Measurements from ENCODE around the gene ITGA11. TPM values are rescaled to one million over a fixed set of nuclear protein-coding genes. Genes with fewer than 3 reads are reported as not detected.

Gene ITGA11
- total RNA-seq, 2 experiments from 2014 or later: under 0.01 TPM; not detected in 1

- TF ChIP-seq CTCF (conservative IDR thresholded peaks at IDR 0.05; ENCODE audit: low read length) (no peak), EZH2phosphoT487 (IDR thresholded peaks at IDR 0.05; ENCODE audit: borderline replicate concordance, low read depth, low read length) (no peak)
- ChIA-PET CTCF (ENCODE audit: unreplicated experiment) (no interaction called here), POLR2A (interaction anchor here (1.7 to 1.9 kb wide), 2 partner anchors 18 to 20 kb away, joined by 4 read pairs; no protein-coding TSS in a partner anchor)
- BruUV-seq (replicated peaks): no TSS peak
- peaks cover 25% of the 10 kb centered on the region for H3K4me1 ChIP-seq (ENCODE audit: insufficient read depth, low read length, poor library complexity, severe bottlenecking)
- H3K36me3 ChIP-seq (ENCODE audit: insufficient read depth, low read length): peaks cover 16% of the 10 kb centered on the region; the same call in 1 of the 2 replicates
- H3K4me2 ChIP-seq (ENCODE audit: low read length): peak overlapping the region; percentile 95
- H3K9me3 ChIP-seq (ENCODE audit: low read length): no peaks in the 10 kb centered on the region
- H3K79me2 ChIP-seq (ENCODE audit: insufficient read depth, low read depth, low read length): peaks cover 33% of the 10 kb centered on the region
- peaks cover 25% of the 10 kb centered on the region for H4K20me1 ChIP-seq (ENCODE audit: insufficient read depth, low read length)
- peak overlapping the region; percentile 82 for H3K4me3 ChIP-seq (ENCODE audit: low read depth, low read length, poor library complexity, severe bottlenecking)
- peak overlapping the region; percentile 89 for H2AFZ ChIP-seq (ENCODE audit: low read length)
- intact Hi-C loops (cut with micrococcal nuclease; ENCODE audit: unreplicated experiment): loop anchor here (5.0 kb wide), 1 partner anchor 494 kb away; no protein-coding TSS in a partner anchor
- H3K9me2 ChIP-seq (ENCODE audit: insufficient read depth, low read length): no peaks in the 10 kb centered on the region
- no peak for DNase-seq (ENCODE audit: low spot score)
- H3K27ac ChIP-seq (ENCODE audit: low read depth, low read length, poor library complexity, severe bottlenecking): no peak overlapping the region
These were observed 155.3 kb downstream of the ITGA11 start for GRCh38 chr15:68276668-68277067.

GRCh38 chr15:68275165-68275746 lies 156.7 kb downstream of the ITGA11 start:
- Histone ChIP-seq H2AFZ (ENCODE audit: low read length) (no peak overlapping the region), H3K9me3 (ENCODE audit: low read length) (no peaks in the 10 kb centered on the region), H3K27ac (ENCODE audit: low read depth, low read length, poor library complexity, severe bottlenecking) (no peak overlapping the region), H4K20me1 (ENCODE audit: insufficient read depth, low read length) (peaks cover 15% of the 10 kb centered on the region), H3K4me2 (ENCODE audit: low read length) (no peak overlapping the region), H3K36me3 (ENCODE audit: insufficient read depth, low read length) (peaks cover 6% of the 10 kb centered on the region; the same call in 1 of the 2 replicates), H3K9me2 (ENCODE audit: insufficient read depth, low read length) (no peaks in the 10 kb centered on the region), H3K4me3 (ENCODE audit: low read depth, low read length, poor library complexity, severe bottlenecking) (no peak overlapping the region), H3K79me2 (ENCODE audit: insufficient read depth, low read depth, low read length) (peaks cover 20% of the 10 kb centered on the region), H3K4me1 (ENCODE audit: insufficient read depth, low read length, poor library complexity, severe bottlenecking) (peaks cover 14% of the 10 kb centered on the region)
- no TSS peak for BruUV-seq (replicated peaks)
- ChIA-PET CTCF (ENCODE audit: unreplicated experiment) (interaction anchor here (1.1 kb wide), 1 partner anchor 31 kb away, joined by 4 read pairs; no protein-coding TSS in a partner anchor), POLR2A (interaction anchor here (0.5 to 0.6 kb wide), 2 partner anchors 220 to 308 kb away, joined by 3 read pairs; no protein-coding TSS in a partner anchor)
- DNase-seq (ENCODE audit: low spot score): no peak
- intact Hi-C loops (cut with micrococcal nuclease; ENCODE audit: unreplicated experiment): loop anchor here (5.0 kb wide), 1 partner anchor 493 kb away; no protein-coding TSS in a partner anchor
- TF ChIP-seq EZH2phosphoT487 (IDR thresholded peaks at IDR 0.05; ENCODE audit: borderline replicate concordance, low read depth, low read length) (no peak), CTCF (conservative IDR thresholded peaks at IDR 0.05; ENCODE audit: low read length) (no peak)
